Measurements from ENCODE around the gene TADA2A. TPM values are rescaled to one million over a fixed set of nuclear protein-coding genes. Genes with fewer than 3 reads are reported as not detected.

TADA2A gene
- polyA plus RNA-seq, 2 of the 4 experiments (the other 2 are of a cell fraction): 9.9 to 27.1 TPM

- TF ChIP-seq CHD4 (IDR thresholded peaks at IDR 0.05; ENCODE audit: borderline replicate concordance) (no peak), GATA3 (IDR thresholded peaks at IDR 0.05; ENCODE audit: borderline replicate concordance) (peak; percentile 90), FOXS1 (CRISPR knock-in tag; IDR thresholded peaks at IDR 0.05) (peak; percentile 85), JUNB (IDR thresholded peaks at IDR 0.05) (peak; percentile 71), FOSL2 (IDR thresholded peaks at IDR 0.05) (peak; percentile 81), FOSL2 (CRISPR knock-in tag; IDR thresholded peaks at IDR 0.05) (peak; percentile 98), RARB (CRISPR knock-in tag; IDR thresholded peaks at IDR 0.05) (no peak), MYC (IDR thresholded peaks at IDR 0.05; ENCODE audit: borderline replicate concordance, low read length) (peak; percentile 32; the same call in 1 of the 2 replicates), JUN (IDR thresholded peaks at IDR 0.05) (peak in 1 of 2 experiments; percentile 31; a peak in 1 of 5 replicates), CEBPB (IDR thresholded peaks at IDR 0.05) (peak in 1 of 2 experiments; percentile 64; a peak in 2 of 4 replicates), FOSB (CRISPR knock-in tag; IDR thresholded peaks at IDR 0.05) (peak; percentile 49), BCL3 (IDR thresholded peaks at IDR 0.05) (peak; percentile 36; the same call in 1 of the 3 replicates), HOXB13 (CRISPR knock-in tag; IDR thresholded peaks at IDR 0.05; ENCODE audit: low read depth) (peak; percentile 58; the same call in 1 of the 2 replicates), NFE2L2 (conservative IDR thresholded peaks at IDR 0.05; ENCODE audit: low read length) (peak; percentile 89), HDAC2 (IDR thresholded peaks at IDR 0.05) (no peak), RFX5 (IDR thresholded peaks at IDR 0.05) (no peak), CBX8 (IDR thresholded peaks at IDR 0.05) (no peak), EHMT2 (IDR thresholded peaks at IDR 0.05; ENCODE audit: low read depth) (no peak), MAFK (IDR thresholded peaks at IDR 0.05; ENCODE audit: partially characterized antibody) (peak; percentile 99), HOXB5 (CRISPR knock-in tag; IDR thresholded peaks at IDR 0.05) (0 out of 2 replicates have a peak, but pooled peaks have one; percentile 12), BHLHE40 (IDR thresholded peaks at IDR 0.05; ENCODE audit: low read depth, low read length) (peak; percentile 21; the same call in 1 of the 2 replicates), HOXA7 (CRISPR knock-in tag; IDR thresholded peaks at IDR 0.05) (no peak), PBX3 (IDR thresholded peaks at IDR 0.05) (0 out of 2 replicates have a peak, but pooled peaks have one; percentile 52), MAX (IDR thresholded peaks at IDR 0.05) (peak; percentile 80), ZNF302 (CRISPR knock-in tag; IDR thresholded peaks at IDR 0.05) (no peak)
- DNase-seq (ENCODE audit: low read depth in 1 of 2, low spot score in 1 of 2) (peak; percentile 97 to 98), FAIRE-seq (no peak), ATAC-seq (peak; percentile 49 to 77)
- ChIA-PET CTCF (interaction anchor here (0.6 to 2.0 kb wide), 9 partner anchors 8 to 114 kb away, joined by 3 to 11 read pairs (median 3); no protein-coding TSS in a partner anchor), POLR2A (interaction anchor here (0.8 to 1.1 kb wide), 4 partner anchors 11 to 127 kb away, joined by 3 to 8 read pairs (median 6); partner anchors contain the start of genes ACACA and TADA2A)
- Histone ChIP-seq H3K4me3 (peak overlapping the region; percentile 67), H3K4me1 (peaks cover 40% of the 10 kb centered on the region), H3K27ac (peak overlapping the region; percentile 89 to 95), H3K9me3 (no peaks in the 10 kb centered on the region), H3K4me2 (peak overlapping the region; percentile 88)
- 12% methylated on average over 7 of the region's 7 CpGs for WGBS (ENCODE audit: missing lambda C conversion rate)
Measured at GRCh38 chr17:37488009-37488604, 81.4 kb downstream of the TADA2A start.

GRCh38 chr17:37488607-37489196 is 82.0 kb downstream of the TADA2A start:
- peak overlapping the region; percentile 89 to 95 for H3K27ac ChIP-seq
- peaks cover 34% of the 10 kb centered on the region for H3K4me1 ChIP-seq
- peak; percentile 93 to 95 for DNase-seq (ENCODE audit: low read depth in 1 of 2, low spot score in 1 of 2)
- H3K9me3 ChIP-seq: no peaks in the 10 kb centered on the region
- ChIA-PET POLR2A (interaction anchor here (0.8 to 1.1 kb wide), 5 partner anchors 11 to 127 kb away, joined by 3 to 8 read pairs (median 5); partner anchors contain the start of genes ACACA and TADA2A), CTCF (interaction anchor here (0.7 to 2.0 kb wide), 7 partner anchors 9 to 115 kb away, joined by 3 to 11 read pairs (median 3); no protein-coding TSS in a partner anchor)
- H3K4me3 ChIP-seq: peak overlapping the region; percentile 67
- peak overlapping the region; percentile 88 for H3K4me2 ChIP-seq
- WGBS (ENCODE audit: missing lambda C conversion rate): 2% methylated on average over 19 of the region's 25 CpGs
- peak; percentile 73 to 84 for ATAC-seq
- FAIRE-seq: no peak
- TF ChIP-seq KDM1A (IDR thresholded peaks at IDR 0.05; ENCODE audit: low read depth): no peak
- TF ChIP-seq CHD4 (IDR thresholded peaks at IDR 0.05; ENCODE audit: borderline replicate concordance): no peak
- TF ChIP-seq EHMT2 (IDR thresholded peaks at IDR 0.05; ENCODE audit: low read depth): no peak
- no peak for TF ChIP-seq BCL3 (IDR thresholded peaks at IDR 0.05)
- no peak for TF ChIP-seq KDM5A (IDR thresholded peaks at IDR 0.05)
- TF ChIP-seq RARB (CRISPR knock-in tag; IDR thresholded peaks at IDR 0.05): no peak
- TF ChIP-seq SMC3 (IDR thresholded peaks at IDR 0.05): no peak
- TF ChIP-seq RNF2 (IDR thresholded peaks at IDR 0.05; ENCODE audit: borderline replicate concordance, low read depth): no peak
- no peak for TF ChIP-seq RAD21 (conservative IDR thresholded peaks at IDR 0.05 in 1 of 2, IDR thresholded peaks at IDR 0.05 in 1 of 2)
- TF ChIP-seq RCOR1 (IDR thresholded peaks at IDR 0.05; ENCODE audit: low read depth, low read length): no peak
- TF ChIP-seq HMGXB4 (CRISPR knock-in tag; IDR thresholded peaks at IDR 0.05; ENCODE audit: borderline replicate concordance): no peak
- no peak for TF ChIP-seq HEYL (CRISPR knock-in tag; IDR thresholded peaks at IDR 0.05)
